Measurements from ENCODE around the gene FBXL19.
A peak's percentile ranks its signal among the peaks of the same experiment; 100 is the strongest.

The FBXL19 gene

GRCh38 chr16:30947859-30948666, 24.7 kb downstream of the FBXL19 start:
- DNase-seq = peak; percentile 53

GRCh38 chr16:30948667-30949649, 25.6 kb downstream of the FBXL19 start, which contains the start of gene ORAI3:
Gene ORAI3 (plus strand): TSS chr16:30949068. CDS start chr16:30949290, 222 bp downstream.
- peak; percentile 70 for DNase-seq

GRCh38 chr16:30949650-30950515, 26.5 kb downstream of the FBXL19 start:
- DNase-seq = peak; percentile 47

DNA sequence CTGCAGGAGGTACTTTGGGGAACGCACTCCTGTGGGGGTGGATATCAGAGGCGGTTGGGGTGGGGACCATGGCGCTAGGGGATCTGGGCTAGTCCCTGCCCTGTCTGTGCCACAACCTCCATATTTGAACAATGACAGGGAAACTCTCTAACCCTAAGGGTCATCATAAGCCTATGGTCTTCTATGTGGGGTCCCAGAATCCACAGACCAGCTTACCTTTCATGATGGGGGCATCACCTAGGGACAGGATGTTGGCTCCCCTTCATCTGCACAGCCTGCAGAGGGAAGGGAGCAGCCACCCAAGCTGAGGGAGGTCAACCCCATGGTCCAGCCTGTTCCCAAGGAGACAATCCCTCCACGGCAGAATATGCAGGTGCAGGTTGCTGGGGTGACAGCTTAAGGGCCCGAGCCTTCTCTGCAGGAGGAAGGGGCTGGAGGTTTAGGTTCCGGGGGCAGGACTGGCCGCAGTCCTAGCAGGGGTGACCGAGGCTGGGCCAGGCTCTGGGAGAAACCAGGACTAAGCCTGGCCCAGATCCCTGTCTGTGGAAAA, 27.2 kb downstream of the FBXL19 start:
- DNase-seq = no peak

DNA sequence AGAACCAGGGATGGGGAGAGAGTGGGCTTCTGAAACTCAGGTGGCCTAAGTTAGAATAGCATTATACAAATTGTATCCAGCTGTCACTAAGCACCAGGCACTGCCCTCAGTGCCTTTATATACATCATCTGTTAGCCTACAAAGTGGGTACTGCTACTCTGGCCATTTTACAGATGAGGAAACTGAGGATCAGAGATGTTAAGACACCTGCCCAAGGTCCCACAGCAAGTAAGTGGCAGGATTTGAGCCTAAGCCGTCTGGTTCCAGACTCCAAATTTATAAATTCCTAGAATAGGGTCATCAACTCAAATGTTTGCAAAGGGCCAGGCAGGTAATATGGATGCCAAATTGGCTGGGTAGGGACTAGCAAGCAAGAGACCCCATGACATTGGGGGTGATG, 27.8 kb downstream of the FBXL19 start:
- no peak for DNase-seq

- no peak for DNase-seq
Observed at GRCh38 chr16:30951750-30952149, 28.4 kb downstream of the FBXL19 start.

DNA sequence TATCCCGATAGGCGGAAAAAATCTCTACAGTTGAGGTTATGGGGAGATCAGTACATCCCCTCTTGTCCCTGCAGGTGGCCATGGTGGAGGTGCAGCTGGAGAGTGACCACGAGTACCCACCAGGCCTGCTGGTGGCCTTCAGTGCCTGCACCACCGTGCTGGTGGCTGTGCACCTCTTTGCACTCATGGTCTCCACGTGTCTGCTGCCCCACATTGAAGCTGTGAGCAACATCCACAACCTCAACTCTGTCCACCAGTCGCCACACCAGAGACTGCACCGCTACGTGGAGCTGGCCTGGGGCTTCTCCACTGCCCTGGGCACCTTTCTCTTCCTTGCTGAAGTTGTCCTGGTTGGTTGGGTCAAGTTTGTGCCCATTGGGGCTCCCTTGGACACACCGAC, 29.7 kb downstream of the FBXL19 start:
- no peak for DNase-seq

DNA sequence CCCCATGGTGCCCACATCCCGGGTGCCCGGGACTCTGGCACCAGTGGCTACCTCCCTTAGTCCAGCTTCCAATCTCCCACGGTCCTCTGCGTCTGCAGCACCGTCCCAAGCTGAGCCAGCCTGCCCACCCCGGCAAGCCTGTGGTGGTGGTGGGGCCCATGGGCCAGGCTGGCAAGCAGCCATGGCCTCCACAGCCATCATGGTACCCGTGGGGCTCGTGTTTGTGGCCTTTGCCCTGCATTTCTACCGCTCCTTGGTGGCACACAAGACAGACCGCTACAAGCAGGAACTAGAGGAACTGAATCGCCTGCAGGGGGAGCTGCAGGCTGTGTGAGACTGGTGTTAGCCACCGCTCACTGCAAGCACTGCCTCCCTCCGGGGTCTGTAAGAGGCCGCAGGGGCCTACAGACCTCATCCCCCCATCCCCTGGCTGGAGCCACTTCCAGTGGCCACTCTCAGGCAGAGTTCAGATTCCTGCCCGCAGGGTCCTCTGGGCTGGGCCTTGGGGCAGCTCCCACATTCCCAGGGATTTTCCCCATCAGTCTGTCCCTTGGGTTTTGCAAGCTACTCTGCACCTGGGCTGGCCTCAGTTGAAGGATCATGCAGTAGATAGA, 30.2 kb downstream of the FBXL19 start:
- peak; percentile 60 for DNase-seq

GRCh38 chr16:30954993-30955392, 31.6 kb downstream of the FBXL19 start:
- DNase-seq = no peak

DNA sequence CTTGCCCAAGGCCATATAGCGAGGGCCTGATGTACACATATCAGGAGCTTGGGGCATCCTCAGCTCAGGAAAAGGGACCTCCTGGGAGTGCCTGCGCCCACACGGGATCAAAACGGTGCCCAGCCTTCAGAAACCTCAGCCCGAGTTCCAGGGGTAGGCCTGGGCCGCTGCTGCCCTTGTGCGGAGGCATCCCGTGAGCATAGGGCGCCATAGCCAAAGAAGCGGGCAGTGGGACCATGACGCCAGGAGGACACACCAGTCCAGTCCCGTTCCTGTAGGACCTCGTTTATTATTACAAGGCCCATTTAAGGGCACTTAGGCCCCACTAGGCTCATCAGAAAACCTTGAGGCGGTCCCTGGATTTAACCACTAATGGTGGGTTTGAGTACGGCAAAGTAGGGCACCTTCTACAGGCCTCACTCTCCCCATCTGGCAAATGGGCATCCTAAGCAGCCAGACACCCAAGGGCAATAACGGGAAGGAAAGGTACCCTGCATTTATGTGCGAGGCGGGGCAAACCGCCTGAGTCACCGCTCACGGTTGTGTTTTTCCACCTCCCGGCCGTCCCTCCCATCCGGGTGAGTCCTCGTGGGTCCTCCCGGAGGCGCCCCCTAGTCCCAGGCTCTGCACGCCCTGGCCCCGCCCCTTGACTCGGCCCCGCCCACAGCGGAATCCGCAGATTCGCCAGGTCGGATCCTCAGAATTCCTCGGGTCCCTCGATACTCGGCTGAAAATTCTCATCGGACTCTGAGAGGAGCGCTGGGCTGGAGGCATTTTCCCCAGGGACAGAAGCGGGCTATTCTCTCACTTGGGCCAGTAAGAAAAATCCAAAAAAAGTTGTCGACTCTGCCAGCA, 33.5 kb downstream of the FBXL19 start:
- DNase-seq = peak; percentile 82

- DNase-seq = peak; percentile 96
Observed at GRCh38 chr16:30957456-30958174, 34.2 kb downstream of the FBXL19 start, which contains the start of gene SETD1A. Gene SETD1A (plus strand): TSS chr16:30957754. CDS start chr16:30958732, 978 bp downstream.

DNA sequence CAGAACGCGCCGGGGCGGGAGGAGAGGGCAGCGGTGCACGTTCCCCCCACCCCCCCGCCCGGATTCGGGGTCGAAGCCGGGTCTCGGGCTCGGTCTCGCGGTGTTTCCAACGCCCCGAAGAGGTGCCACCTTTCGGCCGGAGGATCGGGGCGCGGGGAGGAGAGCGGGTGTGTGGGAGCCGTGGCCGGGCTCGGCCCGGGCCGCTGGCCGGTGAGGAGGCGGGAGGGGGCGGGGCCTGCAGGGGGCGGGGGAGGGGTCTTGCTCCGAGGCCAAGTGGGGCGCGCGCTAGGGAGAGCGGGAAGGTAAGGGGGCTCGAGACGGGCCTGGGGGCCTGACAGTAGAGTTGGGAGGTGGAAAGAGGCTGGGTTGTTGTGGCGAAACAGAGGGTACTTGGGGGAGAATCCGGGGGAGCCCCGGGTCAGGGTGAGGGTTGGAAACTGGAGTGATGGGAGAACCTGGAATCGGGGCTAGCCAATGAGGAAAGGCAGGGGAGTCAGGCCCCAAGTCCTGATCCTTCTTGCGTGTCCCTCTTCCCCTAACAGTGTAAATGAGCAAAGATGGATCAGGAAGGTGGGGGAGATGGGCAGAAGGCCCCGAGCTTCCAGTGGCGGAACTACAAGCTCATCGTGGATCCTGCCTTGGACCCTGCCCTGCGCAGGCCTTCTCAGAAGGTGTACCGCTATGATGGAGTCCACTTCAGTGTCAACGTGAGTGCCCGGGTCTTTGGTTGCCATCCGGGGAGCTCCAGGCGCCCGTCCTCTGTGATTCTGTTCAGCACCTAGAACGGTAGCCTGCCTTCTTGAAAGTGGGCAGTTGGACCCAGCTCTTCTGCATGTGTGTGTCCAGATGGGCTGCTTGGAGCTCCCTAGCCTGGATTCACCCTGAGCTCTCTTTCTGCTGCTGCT, 35.1 kb downstream of the FBXL19 start:
- DNase-seq = no peak

GRCh38 chr16:30961384-30961783, 38.0 kb downstream of the FBXL19 start:
- no peak for DNase-seq

DNA sequence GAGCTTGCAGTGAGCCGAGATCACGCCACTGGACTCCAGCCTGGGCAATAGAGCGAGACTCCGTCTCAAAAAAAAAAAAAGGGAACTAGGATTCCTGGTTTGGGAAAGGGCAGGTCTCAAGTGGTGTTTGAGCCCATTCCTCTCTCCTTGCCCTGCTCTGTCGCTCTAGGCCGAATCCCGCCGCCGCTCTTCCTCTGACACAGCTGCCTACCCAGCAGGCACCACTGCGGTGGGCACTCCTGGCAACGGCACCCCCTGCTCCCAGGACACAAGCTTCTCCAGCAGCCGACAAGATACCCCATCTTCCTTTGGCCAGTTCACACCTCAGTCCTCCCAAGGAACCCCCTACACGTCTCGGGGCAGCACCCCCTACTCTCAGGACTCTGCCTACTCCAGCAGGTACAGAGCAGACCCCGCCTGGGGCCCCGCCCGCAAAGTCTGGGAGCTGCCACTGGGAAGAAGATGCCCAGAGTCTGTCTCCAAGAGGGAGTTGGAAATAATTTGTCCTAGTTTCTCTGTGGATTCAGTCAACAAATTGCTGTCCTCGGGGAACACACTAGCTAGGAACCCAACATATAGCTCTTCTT, 40.6 kb downstream of the FBXL19 start:
- no peak for DNase-seq

DNA sequence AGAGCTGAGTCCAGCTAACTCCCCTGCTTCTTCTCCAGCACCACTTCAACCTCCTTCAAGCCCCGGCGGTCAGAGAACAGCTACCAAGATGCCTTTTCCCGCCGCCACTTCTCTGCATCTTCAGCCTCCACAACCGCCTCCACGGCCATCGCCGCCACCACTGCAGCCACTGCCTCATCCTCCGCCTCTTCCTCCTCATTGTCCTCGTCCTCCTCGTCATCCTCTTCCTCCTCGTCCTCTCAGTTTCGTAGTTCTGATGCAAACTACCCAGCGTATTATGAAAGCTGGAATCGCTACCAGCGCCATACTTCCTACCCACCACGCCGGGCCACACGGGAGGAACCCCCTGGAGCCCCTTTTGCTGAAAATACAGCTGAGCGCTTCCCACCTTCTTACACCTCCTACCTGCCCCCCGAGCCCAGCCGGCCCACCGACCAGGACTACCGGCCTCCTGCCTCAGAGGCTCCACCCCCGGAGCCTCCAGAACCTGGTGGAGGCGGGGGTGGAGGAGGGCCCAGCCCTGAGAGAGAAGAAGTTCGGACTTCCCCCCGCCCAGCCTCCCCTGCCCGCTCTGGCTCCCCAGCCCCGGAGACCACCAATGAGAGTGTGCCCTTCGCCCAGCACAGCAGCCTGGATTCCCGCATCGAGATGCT, 41.3 kb downstream of the FBXL19 start:
- no peak for DNase-seq

GRCh38 chr16:30965436-30965835, 42.1 kb downstream of the FBXL19 start:
- no peak for DNase-seq

DNA sequence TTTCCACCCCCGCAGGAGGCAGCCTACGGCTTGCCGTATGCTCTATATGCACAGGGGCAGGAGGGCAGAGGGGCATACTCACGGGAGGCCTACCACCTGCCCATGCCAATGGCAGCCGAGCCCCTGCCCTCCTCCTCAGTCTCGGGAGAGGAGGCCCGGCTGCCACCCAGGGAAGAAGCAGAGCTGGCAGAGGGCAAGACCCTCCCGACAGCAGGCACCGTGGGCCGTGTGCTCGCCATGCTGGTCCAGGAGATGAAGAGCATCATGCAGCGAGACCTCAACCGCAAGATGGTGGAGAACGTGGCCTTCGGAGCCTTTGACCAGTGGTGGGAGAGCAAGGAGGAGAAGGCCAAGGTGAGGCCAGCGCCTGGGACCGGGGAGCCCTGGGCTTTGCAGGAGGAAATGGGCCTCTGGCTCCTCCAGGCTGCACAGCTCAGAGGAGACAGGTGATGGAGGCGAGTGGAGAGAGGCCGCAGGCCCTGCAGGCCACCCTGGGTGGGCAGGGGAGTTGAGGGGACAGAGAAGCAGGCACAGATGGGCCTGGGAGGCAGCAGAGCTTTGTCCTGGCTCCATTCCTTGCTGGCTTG, 42.8 kb downstream of the FBXL19 start:
- DNase-seq = no peak

DNA sequence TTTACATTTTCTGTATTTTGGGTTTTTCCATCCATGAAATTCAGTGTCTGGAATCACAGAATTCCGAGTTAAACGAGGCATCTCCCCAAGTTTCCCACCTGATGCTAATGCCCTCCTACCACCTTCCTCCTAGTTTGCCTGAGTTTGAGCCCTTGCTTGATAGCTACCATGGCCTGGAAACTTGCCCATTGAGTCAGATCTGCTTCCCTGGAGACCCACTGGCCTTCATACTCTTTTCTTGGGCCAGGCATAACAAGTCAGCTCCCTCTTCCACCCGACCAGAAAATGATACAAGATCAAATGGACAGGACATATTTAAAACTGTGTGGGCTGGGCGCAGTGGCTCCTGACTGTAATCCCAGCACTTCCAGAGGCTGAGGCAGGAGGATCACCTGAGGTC, 44.4 kb downstream of the FBXL19 start:
- DNase-seq = no peak

All from CD4-positive, alpha-beta T cell treated with Interleukin-15 for 1 hour (primary cell).